ENCODE measurements around the gene TGFBR3.

TGFBR3 gene

DNA sequence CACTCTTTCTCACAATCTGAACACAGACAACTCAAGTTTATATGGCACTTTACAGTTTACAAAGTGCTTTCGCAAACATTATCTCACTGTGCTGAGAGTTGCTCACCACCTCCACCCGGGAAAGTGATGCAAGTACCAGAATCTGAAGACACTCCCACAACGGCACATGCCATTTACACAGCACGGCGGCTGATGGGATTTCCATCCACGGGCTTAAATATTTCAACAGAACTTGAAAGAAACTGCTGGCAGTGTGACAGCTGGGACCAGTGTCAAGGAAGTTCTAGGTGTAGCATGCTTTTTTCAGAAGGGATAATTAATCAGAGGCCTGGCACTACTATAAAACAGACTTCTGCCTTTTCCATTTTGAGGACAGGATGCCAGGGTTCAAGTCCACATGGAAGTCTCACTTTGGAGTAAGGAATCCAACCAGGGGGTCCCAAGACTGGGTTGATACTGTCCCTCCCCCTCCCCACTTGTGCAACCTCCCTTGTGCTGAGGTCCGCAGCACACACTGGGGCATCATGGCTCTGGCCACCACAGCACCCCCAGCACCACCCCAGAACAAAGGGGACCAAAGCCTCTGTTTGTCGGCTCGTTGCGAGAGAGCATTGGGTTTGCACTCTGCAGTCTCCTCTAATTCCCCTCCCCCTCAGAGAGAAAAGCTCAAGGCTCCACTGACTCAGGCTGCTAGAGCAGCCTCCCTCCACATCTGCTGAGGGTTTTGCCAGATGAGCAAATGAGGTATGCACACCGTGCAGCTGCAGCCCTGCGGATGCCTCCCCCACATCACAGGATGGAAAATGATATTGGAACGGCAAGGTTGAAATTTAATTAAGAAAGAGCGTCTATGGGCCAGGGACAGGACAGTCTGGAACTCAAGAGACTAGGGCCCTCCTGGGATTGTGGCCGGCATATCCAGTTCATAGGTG is 154.9 kb downstream of the TGFBR3 start (continued):
- no peak for TF ChIP-seq ZNF18 (tag by site-specific recombination; IDR thresholded peaks at IDR 0.05)
- TF ChIP-seq ZNF501 (tag by site-specific recombination; IDR thresholded peaks at IDR 0.05): no peak
- TF ChIP-seq ZBTB48 (tag by site-specific recombination; IDR thresholded peaks at IDR 0.05): no peak
- TF ChIP-seq ZNF211 (tag by site-specific recombination; IDR thresholded peaks at IDR 0.05; ENCODE audit: low read depth): no peak

GRCh38 chr1:91729621-91730358 is 156.2 kb downstream of the TGFBR3 start:
- Histone ChIP-seq H3K27ac (ENCODE audit: extremely low read depth, low read depth, low read length) (no peak overlapping the region), H3K4me3 (ENCODE audit: low read depth, low read length) (no peak overlapping the region), H3K4me1 (ENCODE audit: control insufficient read depth, insufficient read depth, low read length) (peaks cover 7% of the 10 kb centered on the region), H3K36me3 (ENCODE audit: control insufficient read depth in 2 of 2, insufficient read depth in 1 of 2, low read length in 2 of 2) (peaks cover 0 to 13% of the 10 kb centered on the region in 2 experiments; a peak in 1 of 3 replicates), H3K9me3 (ENCODE audit: control insufficient read depth, insufficient read depth, low read depth, low read length) (no peaks in the 10 kb centered on the region)
- no peak for TF ChIP-seq ZNF626 (tag by site-specific recombination; IDR thresholded peaks at IDR 0.05)
- TF ChIP-seq ZNF274 (IDR thresholded peaks at IDR 0.05; ENCODE audit: low read length): no peak
- TF ChIP-seq ZNF274 (tag by site-specific recombination; IDR thresholded peaks at IDR 0.05; ENCODE audit: borderline replicate concordance): no peak
- TF ChIP-seq, protein P1, sequence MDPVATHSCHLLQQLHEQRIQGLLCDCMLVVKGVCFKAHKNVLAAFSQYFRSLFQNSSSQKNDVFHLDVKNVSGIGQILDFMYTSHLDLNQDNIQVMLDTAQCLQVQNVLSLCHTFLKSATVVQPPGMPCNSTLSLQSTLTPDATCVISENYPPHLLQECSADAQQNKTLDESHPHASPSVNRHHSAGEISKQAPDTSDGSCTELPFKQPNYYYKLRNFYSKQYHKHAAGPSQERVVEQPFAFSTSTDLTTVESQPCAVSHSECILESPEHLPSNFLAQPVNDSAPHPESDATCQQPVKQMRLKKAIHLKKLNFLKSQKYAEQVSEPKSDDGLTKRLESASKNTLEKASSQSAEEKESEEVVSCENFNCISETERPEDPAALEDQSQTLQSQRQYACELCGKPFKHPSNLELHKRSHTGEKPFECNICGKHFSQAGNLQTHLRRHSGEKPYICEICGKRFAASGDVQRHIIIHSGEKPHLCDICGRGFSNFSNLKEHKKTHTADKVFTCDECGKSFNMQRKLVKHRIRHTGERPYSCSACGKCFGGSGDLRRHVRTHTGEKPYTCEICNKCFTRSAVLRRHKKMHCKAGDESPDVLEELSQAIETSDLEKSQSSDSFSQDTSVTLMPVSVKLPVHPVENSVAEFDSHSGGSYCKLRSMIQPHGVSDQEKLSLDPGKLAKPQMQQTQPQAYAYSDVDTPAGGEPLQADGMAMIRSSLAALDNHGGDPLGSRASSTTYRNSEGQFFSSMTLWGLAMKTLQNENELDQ (tag by site-specific recombination; IDR thresholded peaks at IDR 0.05; ENCODE audit: low read depth): no peak
- no peak for TF ChIP-seq ZNF660 (tag by site-specific recombination; IDR thresholded peaks at IDR 0.05)
- TF ChIP-seq ZNF354C (tag by site-specific recombination; IDR thresholded peaks at IDR 0.05; ENCODE audit: borderline replicate concordance, low read depth): no peak
- no peak for TF ChIP-seq ZBTB1 (tag by site-specific recombination; IDR thresholded peaks at IDR 0.05)
- CTCF ChIA-PET: no interaction called here
- POLR2A ChIA-PET: no interaction called here

- H3K9me3 ChIP-seq (ENCODE audit: control insufficient read depth, insufficient read depth, low read depth, low read length): no peaks in the 10 kb centered on the region
- H3K4me3 ChIP-seq (ENCODE audit: low read depth, low read length): no peak overlapping the region
- H3K4me1 ChIP-seq (ENCODE audit: control insufficient read depth, insufficient read depth, low read length): peaks cover 6% of the 10 kb centered on the region
- CTCF ChIA-PET: no interaction called here
- POLR2A ChIA-PET: no interaction called here
- H3K27ac ChIP-seq (ENCODE audit: extremely low read depth, low read depth, low read length): no peak overlapping the region
- peaks cover 0 to 13% of the 10 kb centered on the region in 2 experiments; a peak in 1 of 3 replicates for H3K36me3 ChIP-seq (ENCODE audit: control insufficient read depth in 2 of 2, insufficient read depth in 1 of 2, low read length in 2 of 2)
- TF ChIP-seq ZNF132 (tag by site-specific recombination; IDR thresholded peaks at IDR 0.05; ENCODE audit: borderline replicate concordance) (no peak), ZFP69B (tag by site-specific recombination; IDR thresholded peaks at IDR 0.05) (no peak), ZNF112 (tag by site-specific recombination; IDR thresholded peaks at IDR 0.05) (no peak), ZNF248 (tag by site-specific recombination; IDR thresholded peaks at IDR 0.05) (no peak), ZNF521 (tag by site-specific recombination; IDR thresholded peaks at IDR 0.05) (no peak), ZBTB10 (tag by site-specific recombination; IDR thresholded peaks at IDR 0.05) (no peak), BCL11A (tag by site-specific recombination; IDR thresholded peaks at IDR 0.05; ENCODE audit: low read depth) (no peak), ZNF600 (tag by site-specific recombination; IDR thresholded peaks at IDR 0.05) (no peak), ZNF560 (tag by site-specific recombination; IDR thresholded peaks at IDR 0.05; ENCODE audit: borderline replicate concordance) (no peak), ZNF610 (tag by site-specific recombination; IDR thresholded peaks at IDR 0.05; ENCODE audit: borderline replicate concordance) (no peak)
- TF ChIP-seq, protein P2, sequence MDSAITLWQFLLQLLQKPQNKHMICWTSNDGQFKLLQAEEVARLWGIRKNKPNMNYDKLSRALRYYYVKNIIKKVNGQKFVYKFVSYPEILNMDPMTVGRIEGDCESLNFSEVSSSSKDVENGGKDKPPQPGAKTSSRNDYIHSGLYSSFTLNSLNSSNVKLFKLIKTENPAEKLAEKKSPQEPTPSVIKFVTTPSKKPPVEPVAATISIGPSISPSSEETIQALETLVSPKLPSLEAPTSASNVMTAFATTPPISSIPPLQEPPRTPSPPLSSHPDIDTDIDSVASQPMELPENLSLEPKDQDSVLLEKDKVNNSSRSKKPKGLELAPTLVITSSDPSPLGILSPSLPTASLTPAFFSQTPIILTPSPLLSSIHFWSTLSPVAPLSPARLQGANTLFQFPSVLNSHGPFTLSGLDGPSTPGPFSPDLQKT (IDR thresholded peaks at IDR 0.05; ENCODE audit: borderline replicate concordance, low read depth, low read length): no peak
Observed at GRCh38 chr1:91727763-91728162, 158.2 kb downstream of the TGFBR3 start.
